HG02852 (cell line): ENCODE measurements around the gene DAB2.

ENCODE experiments used
- ATAC-seq: cut with Tn5 transposase; IDR thresholded peaks from one replicate; pipeline ENCODE4 v1.9.1; 2021; ENCODE audit warnings: mild to moderate bottlenecking, moderate library complexity; ENCODE audit not compliant: unreplicated experiment

Gene DAB2

GRCh38 chr5:39390945-39391344 is 33.8 kb downstream of the DAB2 start:
- ATAC-seq: no peak

DNA sequence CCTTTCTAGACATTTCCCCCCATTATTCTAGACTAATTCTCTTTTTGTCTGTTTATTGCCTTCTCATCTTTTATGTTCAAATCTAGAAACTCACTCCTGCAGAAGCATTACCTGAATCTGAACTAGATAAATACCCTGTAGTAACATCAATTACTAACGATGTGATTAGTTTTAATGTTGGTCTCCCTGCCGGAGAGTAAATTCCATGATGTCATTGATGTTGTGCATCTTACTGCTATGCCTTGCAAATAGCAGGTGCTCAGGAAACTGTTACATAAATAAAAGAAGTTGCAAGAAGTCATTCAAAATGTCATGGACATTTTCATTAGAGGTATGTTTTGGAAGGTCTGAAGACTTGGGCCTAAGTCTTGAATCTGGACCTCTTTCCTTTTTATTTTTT is 37.5 kb downstream of the DAB2 start:
- ATAC-seq: no peak

DNA sequence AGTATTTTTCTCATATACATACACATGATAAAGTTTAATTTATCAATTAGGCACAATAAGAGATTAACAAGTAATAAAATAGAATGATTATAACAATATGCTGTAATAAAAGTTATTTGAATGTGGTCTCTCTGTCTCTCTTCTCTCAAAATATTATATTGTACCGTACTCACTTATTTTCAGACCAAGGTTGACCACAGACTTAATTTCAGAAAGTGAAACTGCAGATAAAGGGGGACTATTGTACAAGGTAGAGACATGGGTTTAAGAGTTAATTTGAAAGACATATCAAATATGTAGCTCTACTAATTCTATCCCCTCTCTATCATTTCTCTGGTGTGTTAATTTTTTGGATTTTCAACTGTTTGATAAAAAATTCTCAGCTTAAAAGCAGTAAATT is 40.5 kb downstream of the DAB2 start:
- no peak for ATAC-seq

- ATAC-seq: no peak
Observed at GRCh38 chr5:39381376-39381775, 43.4 kb downstream of the DAB2 start.

DNA sequence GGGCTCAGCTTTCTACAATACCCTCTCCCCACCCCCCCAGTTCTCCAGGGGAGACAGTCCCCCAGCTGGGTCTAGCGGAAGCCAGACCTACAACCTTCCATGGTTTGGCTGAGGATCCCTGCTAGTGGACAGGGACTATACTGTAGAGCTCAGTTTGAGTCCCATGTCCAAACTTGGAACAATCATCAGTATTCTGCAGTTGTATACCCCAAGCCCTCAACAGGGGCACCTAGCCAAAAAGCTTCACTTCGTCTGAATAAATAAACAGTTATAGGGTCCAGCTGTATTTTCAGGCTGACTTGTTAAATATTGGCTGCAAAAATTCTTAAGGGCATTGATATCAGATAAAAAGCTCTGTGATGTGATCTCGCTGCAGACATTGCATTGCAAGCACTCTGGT is 45.1 kb downstream of the DAB2 start:
- no peak for ATAC-seq

GRCh38 chr5:39377613-39378012 is 47.2 kb downstream of the DAB2 start:
- no peak for ATAC-seq

DNA sequence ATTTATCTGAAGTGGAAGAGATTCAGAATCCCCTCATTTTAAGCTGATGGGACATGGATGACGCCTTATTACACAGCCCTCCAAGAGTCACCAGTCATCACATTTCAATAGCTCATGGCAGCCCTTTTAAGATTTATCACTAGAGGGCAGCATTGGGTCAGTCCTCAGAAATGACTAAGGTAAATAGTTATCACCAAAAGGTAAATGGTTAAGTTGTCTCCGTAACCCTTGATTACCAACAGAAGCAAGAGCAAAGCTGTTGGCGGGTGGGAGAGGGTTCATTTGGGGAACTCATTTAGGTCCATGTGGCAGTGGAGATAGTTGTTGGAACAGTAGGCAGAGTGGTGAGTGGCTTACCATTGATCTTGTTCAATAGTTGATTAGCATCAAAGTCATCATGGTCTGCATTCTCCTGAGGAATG is 48.5 kb downstream of the DAB2 start:
- peak; percentile 95 for ATAC-seq

GRCh38 chr5:39373791-39374190 is 51.0 kb downstream of the DAB2 start:
- no peak for ATAC-seq

DNA sequence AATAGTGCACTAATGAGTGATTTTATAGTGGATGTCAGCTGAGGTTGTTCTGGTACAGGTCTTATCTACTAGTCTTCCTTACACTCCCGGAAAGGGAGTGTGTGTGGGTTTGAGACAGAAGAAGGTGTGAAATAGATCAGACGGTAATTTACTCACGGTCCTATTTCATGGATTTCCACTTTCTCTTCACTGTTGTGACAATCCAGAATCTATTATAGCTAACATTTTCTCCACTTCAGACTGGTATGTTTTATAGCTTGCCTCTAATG is 53.5 kb downstream of the DAB2 start:
- no peak for ATAC-seq

DNA sequence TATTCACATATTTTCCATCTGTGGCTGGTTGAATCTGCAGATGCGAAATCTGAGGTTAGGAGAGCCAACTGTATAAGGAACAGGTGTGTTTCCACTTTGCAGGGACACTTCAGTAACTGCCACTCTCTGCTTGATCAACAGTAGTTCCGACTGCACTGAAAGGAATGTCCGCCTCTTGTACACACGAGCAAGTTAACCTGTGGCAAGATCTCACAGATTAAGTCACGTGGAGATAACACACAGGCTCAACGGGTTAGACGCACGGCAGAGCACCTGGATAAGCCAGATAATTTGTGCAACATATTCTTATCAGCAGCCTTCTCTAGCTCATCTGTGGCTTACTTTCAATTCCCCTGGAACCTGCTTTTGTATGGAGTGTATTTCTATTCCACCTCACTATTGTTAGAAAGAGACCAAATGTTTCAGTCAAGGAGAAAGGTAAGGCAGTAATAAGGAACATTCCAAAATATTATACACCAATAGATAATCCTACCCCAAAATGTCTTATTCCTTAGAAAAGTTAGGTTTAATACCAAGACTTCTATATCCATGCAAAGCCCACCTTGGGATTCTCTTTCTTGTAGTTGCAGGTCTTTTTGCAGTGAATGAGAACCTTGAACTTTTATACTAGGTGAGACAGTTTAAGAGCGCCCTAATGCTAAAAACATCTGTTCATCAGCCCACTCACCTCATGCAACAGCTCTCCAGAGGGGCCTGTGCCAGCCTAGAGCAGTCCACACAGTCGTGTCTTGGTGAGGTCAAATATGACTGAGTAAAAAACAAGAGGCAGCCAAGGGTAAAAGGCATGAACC is 54.0 kb downstream of the DAB2 start:
- ATAC-seq: no peak

- ATAC-seq: no peak
Observed at GRCh38 chr5:39369123-39369815, 55.5 kb downstream of the DAB2 start.

DNA sequence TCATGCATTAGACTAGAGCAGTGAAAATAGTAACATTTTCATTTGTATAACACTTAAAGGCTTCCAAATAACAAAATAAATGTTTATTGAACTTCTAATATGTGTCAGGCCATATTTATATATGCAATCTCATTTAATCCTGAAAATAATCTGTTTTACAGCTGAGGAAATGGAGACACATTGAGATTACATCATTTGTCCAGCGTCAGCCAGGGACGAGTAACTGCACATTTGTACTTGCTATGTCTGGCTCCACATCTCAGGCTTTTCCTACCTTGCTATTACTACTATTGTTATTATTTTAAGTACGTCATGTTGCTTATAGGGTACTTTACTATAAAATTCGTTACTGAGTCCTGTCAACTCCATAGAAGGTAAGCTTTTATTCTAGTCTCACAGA is 56.7 kb downstream of the DAB2 start:
- ATAC-seq: no peak

DNA sequence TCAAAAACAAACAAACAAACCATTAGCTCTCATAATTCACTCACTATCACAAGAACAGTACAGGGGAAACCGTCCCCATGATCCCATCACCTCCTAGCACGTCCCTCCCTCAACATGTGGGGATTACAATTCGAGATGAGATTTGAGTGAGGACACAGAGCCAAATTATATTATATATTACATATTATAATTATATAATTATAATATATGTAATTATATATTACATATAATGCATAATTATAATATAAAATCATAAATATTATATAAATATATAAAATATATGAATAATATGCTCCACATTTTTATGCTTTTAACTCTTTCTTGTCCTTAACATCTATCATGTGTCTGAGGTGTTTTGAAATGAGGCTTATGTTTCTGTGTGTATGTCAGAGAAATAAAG is 57.1 kb downstream of the DAB2 start:
- ATAC-seq: no peak

GRCh38 chr5:39364367-39364766 is 60.4 kb downstream of the DAB2 start, which contains the start of gene C9:
C9 (minus strand) TSS chr5:39364495; CDS start chr5:39364464, 31 bp downstream.
- no peak for ATAC-seq

GRCh38 chr5:39363217-39363616 is 61.6 kb downstream of the DAB2 start:
- ATAC-seq: no peak

GRCh38 chr5:39362646-39363045 is 62.1 kb downstream of the DAB2 start:
- ATAC-seq: no peak

DNA sequence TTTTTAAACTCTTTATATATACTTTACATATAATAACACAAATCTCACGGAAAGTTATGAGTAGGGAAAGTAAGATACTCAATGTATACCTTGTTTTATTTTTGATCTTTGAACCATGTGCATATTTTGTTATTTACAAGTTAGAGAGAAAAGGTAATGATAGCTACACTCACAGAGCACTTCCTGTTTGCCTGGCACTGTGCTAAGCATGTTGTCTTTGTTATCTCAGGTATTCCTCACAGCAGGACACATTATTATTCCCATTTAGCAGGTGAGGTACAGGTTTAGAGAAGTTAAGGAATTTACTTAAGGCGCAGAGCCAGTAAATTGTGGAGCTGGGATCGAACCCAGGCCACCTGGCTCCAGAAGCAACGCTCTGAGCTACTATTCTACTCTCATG is 63.5 kb downstream of the DAB2 start:
- no peak for ATAC-seq

DNA sequence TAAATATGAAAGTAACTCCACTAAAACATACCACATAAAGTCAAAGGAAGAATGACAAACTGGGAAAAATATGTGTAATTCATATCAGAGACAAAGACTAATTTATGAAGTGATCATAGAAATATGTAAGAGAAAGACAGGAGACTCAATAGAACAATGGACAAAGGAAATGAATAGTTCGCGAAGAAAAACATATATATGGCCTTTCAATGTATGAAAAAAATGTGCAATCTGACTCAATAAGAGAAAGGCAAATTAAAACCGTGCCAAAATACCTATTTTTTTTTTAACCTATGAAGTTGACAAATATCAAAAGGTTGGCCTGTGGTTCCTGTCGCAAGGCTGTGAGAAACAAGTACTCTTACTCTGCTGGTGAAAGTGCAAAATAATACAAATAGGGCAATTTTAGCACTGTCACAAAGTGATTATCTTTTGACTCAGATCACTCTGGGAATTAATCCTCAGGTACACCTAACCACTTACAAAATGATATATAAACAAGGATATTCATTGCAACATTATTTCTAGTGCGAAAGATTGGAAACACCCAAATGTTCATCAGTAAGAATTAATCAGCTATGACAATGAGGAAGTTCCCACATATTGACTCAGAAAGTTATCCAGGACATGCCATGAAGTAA is 64.2 kb downstream of the DAB2 start:
- no peak for ATAC-seq

DNA sequence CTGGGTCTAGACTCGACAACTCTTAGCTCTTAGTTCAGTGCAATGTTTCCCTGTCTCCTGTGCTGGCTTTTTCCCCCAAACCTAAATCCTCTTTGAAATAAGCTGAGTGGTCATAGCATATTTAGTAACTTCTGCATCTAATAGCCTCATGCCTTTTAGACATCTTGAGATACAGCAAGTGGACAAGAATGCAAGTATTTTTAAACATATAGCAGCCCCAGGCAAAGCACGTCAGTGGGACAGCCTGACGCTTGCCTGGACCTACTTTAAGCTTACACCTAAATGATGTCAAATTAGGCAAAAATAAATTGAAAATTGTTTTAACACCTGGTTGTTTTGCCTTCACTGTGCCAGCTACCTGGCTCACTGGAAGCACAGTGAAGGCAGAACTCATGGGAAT is 68.5 kb downstream of the DAB2 start:
- no peak for ATAC-seq

DNA sequence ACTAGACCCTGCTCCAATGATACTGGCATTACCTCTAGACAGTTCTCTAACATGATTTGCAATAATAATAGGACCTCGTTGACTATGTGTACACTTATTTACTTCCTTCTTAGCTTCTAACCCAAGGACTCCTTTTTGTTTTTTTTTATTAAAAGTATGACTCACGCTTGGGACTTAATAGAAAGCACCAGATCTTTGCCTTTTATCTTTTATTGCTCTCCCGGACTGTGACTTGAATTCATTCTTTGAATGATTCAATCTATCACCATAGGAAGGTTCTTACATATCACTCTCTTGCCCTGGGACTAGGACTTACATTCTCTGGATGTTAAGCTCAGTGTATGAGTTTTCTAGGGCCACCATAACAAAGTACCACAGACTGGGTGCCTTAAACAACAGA is 69.5 kb downstream of the DAB2 start:
- ATAC-seq: no peak

DNA sequence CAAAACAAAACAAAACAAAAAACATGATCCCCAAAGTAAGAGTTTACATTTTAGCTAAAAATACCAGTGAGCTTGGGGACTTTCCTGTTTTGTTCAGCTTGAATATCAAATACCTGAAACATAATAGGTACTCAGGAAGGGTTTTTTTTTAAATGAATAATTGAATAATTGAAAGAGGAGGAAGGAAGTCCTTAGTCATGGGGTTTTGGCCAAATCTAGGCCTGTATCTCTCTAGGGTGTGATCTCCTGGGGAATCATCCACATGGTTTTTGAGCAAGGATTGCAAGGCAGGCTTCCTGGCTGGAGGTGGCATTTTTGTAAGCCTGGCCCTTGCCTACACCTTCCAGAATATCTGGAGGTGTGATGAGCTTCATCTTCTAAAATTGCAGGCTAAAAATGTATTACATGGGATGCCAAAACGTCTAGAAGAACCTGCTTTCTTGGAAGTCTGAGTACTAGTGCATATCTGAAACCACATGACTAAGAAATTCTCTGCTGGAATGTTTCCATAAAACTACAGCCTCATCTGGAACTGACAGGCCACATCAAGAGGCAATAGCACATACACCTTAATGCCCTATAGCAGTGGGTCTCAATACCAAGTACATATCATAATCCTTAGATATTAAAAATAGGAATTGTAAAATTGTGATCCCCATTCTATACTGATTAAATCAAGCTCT is 70.9 kb downstream of the DAB2 start:
- ATAC-seq: no peak

- ATAC-seq: no peak
Observed at GRCh38 chr5:39352951-39353350, 71.8 kb downstream of the DAB2 start.
